IMR-90 (cell line): ENCODE results near the gene SAMD1. TPM values are rescaled to one million over a fixed set of nuclear protein-coding genes. Genes with fewer than 3 reads are reported as not detected.
A peak's percentile ranks its signal among the peaks of the same experiment; 100 is the strongest.

ENCODE experiments used
- ATAC-seq: fragments of 200-7000 bp; cut with Tn5 transposase; 2 replicates; pipeline ENCODE4 v1.9.1; 2020; ENCODE audit warnings: low read depth, mild to moderate bottlenecking, moderate library complexity
- BruUV-seq: library from RNA; stranded (reverse); fragments of 400-500 nt; replicated peaks from 2 replicates; lab custom pipeline; 2021; lab: Mats Ljungman, UMichigan
- CTCF ChIA-PET: fragments of 300-600 bp; formaldehyde crosslinking; extraction: SDS; loops from one replicate; lab custom pipeline; 2021; ENCODE audit warnings: antibody characterized with exemption; lab: Yijun Ruan, JAX
- POLR2A ChIA-PET: fragments of 300-600 bp; sonication (Branson Sonifier 250); formaldehyde crosslinking; loops from one replicate; lab custom pipeline; 2022; ENCODE audit warnings: antibody characterized with exemption; ENCODE audit not compliant: unreplicated experiment; lab: Charles Lee
- DNase-seq: peaks from one replicate; pipeline ENCODE4 v3.0.0; 2013
- H2AFZ ChIP-seq: replicated peaks from 2 replicates; pipeline ENCODE3; 2013; ENCODE audit warnings: low read length, mild to moderate bottlenecking; ENCODE audit not compliant: poor library complexity
- H2AK5ac ChIP-seq: 2 replicates; pipeline ENCODE4 v1.6.1; 2013; ENCODE audit warnings: low read depth, low read length, inconsistent platforms
- H2AK9ac ChIP-seq: replicated peaks from 2 replicates; pipeline ENCODE3; 2013; ENCODE audit warnings: mild to moderate bottlenecking, low read depth, low read length, moderate library complexity; ENCODE audit not compliant: poor library complexity
- H2BK120ac ChIP-seq: 2 replicates; pipeline ENCODE4 v1.6.1; 2013; ENCODE audit warnings: low read depth, low read length, inconsistent platforms
- H2BK15ac ChIP-seq: 3 replicates; pipeline ENCODE4 v1.6.1; 2013; ENCODE audit warnings: low read depth, low read length, inconsistent platforms
- H2BK20ac ChIP-seq: 2 replicates; pipeline ENCODE4 v1.6.1; 2013; ENCODE audit warnings: low read depth, mild to moderate bottlenecking, inconsistent platforms, low read length, moderate library complexity
- H2BK5ac ChIP-seq: 2 replicates; pipeline ENCODE4 v1.6.1; 2013; ENCODE audit warnings: mild to moderate bottlenecking, low read depth, low read length, inconsistent platforms; ENCODE audit not compliant: poor library complexity, severe bottlenecking
- H3K14ac ChIP-seq: replicated peaks from 2 replicates; pipeline ENCODE4 v1.6.1; 2013; ENCODE audit warnings: low read depth, low read length, inconsistent platforms
- H3K18ac ChIP-seq: 2 replicates; pipeline ENCODE4 v1.6.1; 2013; ENCODE audit warnings: low read depth, low read length, control low read depth
- H3K23ac ChIP-seq: 2 replicates; pipeline ENCODE4 v1.6.1; 2013; ENCODE audit warnings: low read depth, low read length, inconsistent platforms
- H3K27ac ChIP-seq: 2 replicates; pipeline ENCODE4 v1.5.1; 2013; ENCODE audit warnings: mild to moderate bottlenecking, control low read depth, low read length; ENCODE audit not compliant: insufficient read depth
- H3K27me3 ChIP-seq: 2 replicates; pipeline ENCODE4 v1.6.1; 2013; ENCODE audit warnings: low read length; ENCODE audit not compliant: control insufficient read depth, insufficient read depth
- H3K36me3 ChIP-seq: 2 replicates; pipeline ENCODE4 v1.6.1; 2013; ENCODE audit warnings: low read length, mixed read lengths; ENCODE audit not compliant: control insufficient read depth, insufficient read depth
- H3K4ac ChIP-seq: 2 replicates; pipeline ENCODE4 v1.6.1; 2013; ENCODE audit warnings: low read depth, low read length, inconsistent platforms
- H3K4me1 ChIP-seq: 2 replicates; pipeline ENCODE4 v1.6.1; 2013; ENCODE audit warnings: low read length, mixed read lengths; ENCODE audit not compliant: control insufficient read depth, insufficient read depth
- H3K4me2 ChIP-seq: 2 replicates; pipeline ENCODE4 v1.6.1; 2013; ENCODE audit warnings: low read depth, mild to moderate bottlenecking, control low read depth, low read length, moderate library complexity
- H3K4me3 ChIP-seq: 2 replicates; pipeline ENCODE4 v1.5.1; 2013; ENCODE audit warnings: low read depth, mild to moderate bottlenecking, control low read depth, low read length, moderate library complexity; ENCODE audit not compliant: insufficient read depth
- H3K56ac ChIP-seq: 2 replicates; pipeline ENCODE4 v1.6.1; 2013; ENCODE audit warnings: low read length, inconsistent platforms; ENCODE audit not compliant: insufficient read depth; ENCODE audit errors: extremely low read depth
- H3K79me1 ChIP-seq, 2 experiments: 2 replicates each; pipeline ENCODE4 v1.6.1; 2013; ENCODE audit warnings: low read length in 2 of 2, inconsistent platforms in 1 of 2, low read depth in 1 of 2
- H3K9ac ChIP-seq: 2 replicates; pipeline ENCODE4 v1.6.1; 2013; ENCODE audit warnings: low read depth, low read length, control low read depth
- H3K9me1 ChIP-seq: 2 replicates; pipeline ENCODE4 v1.6.1; 2013; ENCODE audit warnings: low read length, inconsistent platforms; ENCODE audit not compliant: insufficient read depth
- H3K9me3 ChIP-seq: 2 replicates; pipeline ENCODE4 v1.6.1; 2013; ENCODE audit warnings: low read length; ENCODE audit not compliant: control insufficient read depth, insufficient read depth
- H4K20me1 ChIP-seq: 2 replicates; pipeline ENCODE4 v1.6.1; 2013; ENCODE audit warnings: low read length, inconsistent platforms; ENCODE audit not compliant: insufficient read depth
- H4K5ac ChIP-seq: 2 replicates; pipeline ENCODE4 v1.6.1; 2013; ENCODE audit warnings: mild to moderate bottlenecking, low read depth, low read length, control low read depth
- H4K8ac ChIP-seq, 2 experiments: 2 replicates each; pipeline ENCODE4 v1.6.1; 2013; ENCODE audit warnings: low read depth in 2 of 2, low read length in 2 of 2, control low read depth in 1 of 2, inconsistent platforms in 1 of 2
- H4K91ac ChIP-seq: 2 replicates; pipeline ENCODE4 v1.6.1; 2013; ENCODE audit warnings: low read depth, low read length, inconsistent platforms; ENCODE audit not compliant: insufficient read depth
- BHLHE40 ChIP-seq: fragments of 150-350 bp; IDR thresholded peaks from 2 replicates; pipeline ENCODE4 v1.6.1; 2016; ENCODE audit warnings: mild to moderate bottlenecking, low read depth, low read length
- CEBPB ChIP-seq: IDR thresholded peaks from 2 replicates; pipeline ENCODE4 v1.6.1; 2012; ENCODE audit warnings: low read depth, low read length, improper control_type of control experiment
- CHD1 ChIP-seq: IDR thresholded peaks from 2 replicates; pipeline ENCODE4 v1.6.1; 2012; ENCODE audit warnings: low read depth, low read length, improper control_type of control experiment
- ELK1 ChIP-seq: fragments of 150-350 bp; IDR thresholded peaks from 2 replicates; pipeline ENCODE4 v1.6.1; 2016; ENCODE audit warnings: low read depth, mild to moderate bottlenecking, low read length, moderate library complexity, borderline replicate concordance
- MAZ ChIP-seq: IDR thresholded peaks from 2 replicates; pipeline ENCODE4 v1.6.1; 2012; ENCODE audit warnings: low read depth, mild to moderate bottlenecking, low read length, improper control_type of control experiment, moderate library complexity, borderline replicate concordance
- MXI1 ChIP-seq: IDR thresholded peaks from 2 replicates; pipeline ENCODE4 v1.6.1; 2012; ENCODE audit warnings: low read depth, mild to moderate bottlenecking, low read length, moderate library complexity, borderline replicate concordance
- NFE2L2 ChIP-seq: fragments of 150-350 bp; IDR thresholded peaks from 2 replicates; pipeline ENCODE4 v1.6.1; 2016; ENCODE audit warnings: low read depth, mild to moderate bottlenecking, low read length
- RAD21 ChIP-seq: IDR thresholded peaks from 2 replicates; pipeline ENCODE4 v1.6.1; 2012; ENCODE audit warnings: low read length, improper control_type of control experiment
- RFX5 ChIP-seq: IDR thresholded peaks from 2 replicates; pipeline ENCODE4 v1.8.0; 2012; ENCODE audit warnings: low read depth, mild to moderate bottlenecking, low read length, moderate library complexity
- WGBS, 2 experiments: methylation state at CpG; one replicate each; pipeline versions ENCODE4 v1.1.5 to v1.1.7; 2013; ENCODE audit warnings: missing lambda C conversion rate in 2 of 2; ENCODE audit not compliant: insufficient read length in 1 of 2; ENCODE audit errors: extremely low coverage in 2 of 2; 5-methylcytosine and 5-hydroxymethylcytosine counted together
- dilution Hi-C: fragments of 300-500 bp; cut with HindIII; formaldehyde crosslinking; loops from one replicate; pipeline ENCODE4 v1.14.3; 2018; ENCODE audit warnings: low sequenced_read_pairs; ENCODE audit not compliant: unreplicated experiment
- in situ Hi-C: fragments of 300-500 bp; cut with MboI; formaldehyde crosslinking; loops from 3 replicates; pipeline ENCODE4 v1.14.3; 2019; ENCODE audit warnings: low sequenced_read_pairs, inconsistent platforms, mixed read lengths
- intact Hi-C: fragments of 100-400 bp; cut with micrococcal nuclease; formaldehyde crosslinking; loops from 2 replicates; pipeline ENCODE4 v1.10.0; 2022
- polyA plus RNA-seq, 3 experiments: library from polyadenylated mRNA; depleted of rRNA; stranded (reverse); fragments of >200 nt; gene quantifications; 2 replicates each; pipeline ENCODE4 v1.2.3, GENCODE V29; 2012; ENCODE audit warnings: low replicate concordance in 1 of 3
- total RNA-seq: library from RNA; depleted of rRNA; stranded (reverse); fragments of >200 nt; gene quantifications from 2 replicates; pipeline ENCODE4 v1.2.3, GENCODE V29; 2012
- TF ChIP-seq, protein P1 (sequence below): conservative IDR thresholded peaks from 2 replicates; pipeline ENCODE4 v1.5.1; 2012; ENCODE audit warnings: mild to moderate bottlenecking, low read depth, low read length, improper control_type of control experiment

SAMD1 gene
- total and polyA plus RNA-seq, 2 of the 4 experiments (the other 2 are of a cell fraction), result 6.5 to 14.1 TPM

- ChIA-PET POLR2A (no interaction called here), CTCF (no interaction called here)
- ATAC-seq, result no peak
Measured at GRCh38 chr19:14055396-14055795, 35.2 kb downstream of the SAMD1 start.

More at GRCh38 chr19:14055396-14055795, 35.2 kb downstream of the SAMD1 start:
- Histone ChIP-seq H3K27me3 (peaks cover 35% of the 10 kb centered on the region), H3K36me3 (no peaks in the 10 kb centered on the region), H3K4me2 (no peak overlapping the region), H2BK20ac (no peak overlapping the region), H2AFZ (no peak overlapping the region), H2AK5ac (no peak overlapping the region), H3K79me1 (no peaks in the 10 kb centered on the region), H3K4me3 (no peak overlapping the region), H4K20me1 (no peaks in the 10 kb centered on the region), H2BK120ac (no peak overlapping the region), H3K18ac (no peak overlapping the region), H3K9ac (no peak overlapping the region), H2BK5ac (no peak overlapping the region), H3K4me1 (peaks cover 1% of the 10 kb centered on the region; the same call in 1 of the 2 replicates), H3K23ac (no peak overlapping the region), H3K9me1 (no peaks in the 10 kb centered on the region), H4K5ac (no peak overlapping the region), H4K8ac (no peak overlapping the region), H3K9me3 (peaks cover 2% of the 10 kb centered on the region; the same call in 1 of the 2 replicates), H3K4ac (no peak overlapping the region), H3K27ac (no peak overlapping the region), H2BK15ac (no peak overlapping the region), H3K56ac (no peak overlapping the region), H2AK9ac (peak overlapping the region; percentile 42), H3K14ac (no peak overlapping the region), H4K91ac (no peak overlapping the region)
- WGBS, 2 experiments, result 100% methylated on average over 1 of the region's 3 CpGs; no CpG with 5 or more reads in 1 of the 2 experiments
- TF ChIP-seq MAZ (no peak), BHLHE40 (no peak), MXI1 (no peak), CHD1 (no peak), RAD21 (no peak), NFE2L2 (no peak), RFX5 (no peak), ELK1 (no peak), CEBPB (no peak)
- TF ChIP-seq, protein P1, sequence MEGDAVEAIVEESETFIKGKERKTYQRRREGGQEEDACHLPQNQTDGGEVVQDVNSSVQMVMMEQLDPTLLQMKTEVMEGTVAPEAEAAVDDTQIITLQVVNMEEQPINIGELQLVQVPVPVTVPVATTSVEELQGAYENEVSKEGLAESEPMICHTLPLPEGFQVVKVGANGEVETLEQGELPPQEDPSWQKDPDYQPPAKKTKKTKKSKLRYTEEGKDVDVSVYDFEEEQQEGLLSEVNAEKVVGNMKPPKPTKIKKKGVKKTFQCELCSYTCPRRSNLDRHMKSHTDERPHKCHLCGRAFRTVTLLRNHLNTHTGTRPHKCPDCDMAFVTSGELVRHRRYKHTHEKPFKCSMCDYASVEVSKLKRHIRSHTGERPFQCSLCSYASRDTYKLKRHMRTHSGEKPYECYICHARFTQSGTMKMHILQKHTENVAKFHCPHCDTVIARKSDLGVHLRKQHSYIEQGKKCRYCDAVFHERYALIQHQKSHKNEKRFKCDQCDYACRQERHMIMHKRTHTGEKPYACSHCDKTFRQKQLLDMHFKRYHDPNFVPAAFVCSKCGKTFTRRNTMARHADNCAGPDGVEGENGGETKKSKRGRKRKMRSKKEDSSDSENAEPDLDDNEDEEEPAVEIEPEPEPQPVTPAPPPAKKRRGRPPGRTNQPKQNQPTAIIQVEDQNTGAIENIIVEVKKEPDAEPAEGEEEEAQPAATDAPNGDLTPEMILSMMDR, result no peak
- DNase-seq, result no peak
- no TSS peak for BruUV-seq
- intact Hi-C loops (no loop called here), dilution Hi-C loops (no loop called here), in situ Hi-C loops (no loop called here)
